GM19025 (cell line): ENCODE data around the gene MAPK10.

Experiments used
- ATAC-seq: cut with Tn5 transposase; IDR thresholded peaks from one replicate; pipeline ENCODE4 v1.9.1; 2021; ENCODE audit warnings: mild to moderate bottlenecking, low read depth, moderate library complexity; ENCODE audit not compliant: unreplicated experiment

The MAPK10 gene

DNA sequence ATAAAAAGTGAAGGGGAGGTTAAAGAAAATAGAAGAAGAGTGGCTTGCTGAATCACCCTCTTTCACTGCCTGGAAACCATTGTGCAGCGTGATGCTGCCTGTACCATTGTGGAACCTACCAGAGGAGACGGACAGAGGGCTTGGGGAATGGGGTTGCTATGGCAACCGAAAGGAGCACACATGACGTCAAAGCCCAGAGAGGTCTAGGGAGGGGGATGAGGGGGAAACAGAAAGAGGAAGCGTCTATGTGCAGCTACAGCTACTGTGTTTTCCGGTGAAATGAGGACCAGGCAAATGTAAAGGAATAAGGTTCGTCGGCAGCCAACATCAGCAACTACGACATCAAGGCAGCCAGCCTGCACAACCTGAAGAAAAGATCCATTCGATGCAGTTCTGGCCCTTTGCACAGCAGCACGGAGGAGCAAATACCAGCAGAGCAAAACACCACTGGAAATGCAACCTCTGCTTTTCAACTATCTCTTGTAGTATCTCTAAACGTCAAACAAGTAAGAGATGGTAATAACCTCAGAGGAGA, at the start of gene MAPK10:
Gene MAPK10, minus strand, starts transcription at position 110 of the 535 bp plus-strand sequence.
- ATAC-seq, result peak; percentile 99

DNA sequence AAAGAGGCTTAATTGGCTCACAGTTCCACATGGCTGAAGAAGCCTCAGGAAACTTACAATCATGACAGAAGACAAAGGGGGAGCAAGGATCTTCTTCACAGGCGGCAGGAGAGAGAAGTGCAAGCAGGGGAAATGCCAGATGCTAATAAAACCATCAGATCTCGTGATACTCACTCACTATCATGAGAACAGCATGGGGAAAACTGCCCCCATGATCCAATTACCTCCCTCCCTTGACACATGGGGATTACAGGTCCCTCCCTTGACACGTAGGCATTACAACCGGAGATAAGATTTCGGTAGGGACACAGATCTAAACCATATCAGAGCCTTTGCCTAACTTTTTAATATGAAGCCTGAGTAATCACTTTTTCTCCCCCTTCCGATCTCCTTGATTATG, 43.7 kb upstream of the MAPK10 start:
- no peak for ATAC-seq

DNA sequence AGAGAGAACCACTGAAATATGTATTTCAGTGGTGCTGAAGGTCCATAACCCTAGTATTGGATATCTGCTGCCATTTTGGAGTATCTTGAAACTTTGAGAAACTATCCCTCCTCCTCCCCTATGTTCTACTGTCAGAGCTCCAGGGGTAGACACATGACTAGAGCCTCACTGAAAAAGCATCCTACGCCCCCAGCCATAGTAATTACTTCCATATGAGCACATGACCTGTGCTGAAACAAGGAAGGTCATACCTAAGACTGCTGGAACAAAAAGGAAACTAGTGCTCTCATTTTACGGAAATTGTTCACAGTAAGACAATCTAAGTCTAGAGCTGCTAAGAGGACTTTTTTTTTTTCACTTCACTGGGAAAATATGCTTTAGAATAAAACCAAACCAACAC, 42.0 kb upstream of the MAPK10 start:
- no peak for ATAC-seq

DNA sequence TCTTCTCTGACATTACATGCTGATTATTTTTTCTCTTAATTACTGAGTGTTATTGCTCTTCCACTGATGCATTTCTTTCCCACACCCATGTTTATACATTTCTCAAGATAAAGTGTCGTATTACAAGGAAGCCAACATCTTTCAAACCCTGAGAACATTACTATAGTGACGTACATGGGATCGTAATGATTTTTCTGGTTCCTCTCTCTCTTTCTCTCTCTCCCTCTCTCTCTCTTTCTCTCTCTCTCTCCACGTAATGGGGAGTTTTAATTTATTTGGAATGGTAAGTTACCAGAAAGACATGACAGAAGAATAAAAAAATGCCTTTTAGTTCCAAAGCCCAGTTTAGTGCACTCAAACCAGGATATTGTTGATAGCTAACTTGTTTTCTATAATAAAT, 40.4 kb upstream of the MAPK10 start:
- ATAC-seq, result no peak

DNA sequence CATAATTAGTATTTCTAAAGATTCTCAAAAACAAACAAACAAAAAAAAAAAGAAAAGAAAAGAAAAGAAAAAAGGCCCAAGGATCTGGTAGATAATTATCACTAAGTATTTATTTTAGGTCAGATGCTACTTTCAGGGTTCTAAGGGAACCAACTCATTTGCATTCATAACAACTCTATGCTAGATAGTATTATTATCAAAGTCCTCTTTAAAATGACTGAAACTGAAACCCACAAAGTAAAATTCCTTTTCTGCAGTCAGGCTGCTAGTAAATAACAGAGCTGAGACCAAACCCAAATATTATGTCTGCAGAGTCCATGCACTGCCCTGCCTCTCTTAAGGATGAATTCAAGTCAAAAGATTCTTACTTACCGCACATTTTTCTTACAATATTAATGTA, 38.3 kb upstream of the MAPK10 start:
- no peak for ATAC-seq

DNA sequence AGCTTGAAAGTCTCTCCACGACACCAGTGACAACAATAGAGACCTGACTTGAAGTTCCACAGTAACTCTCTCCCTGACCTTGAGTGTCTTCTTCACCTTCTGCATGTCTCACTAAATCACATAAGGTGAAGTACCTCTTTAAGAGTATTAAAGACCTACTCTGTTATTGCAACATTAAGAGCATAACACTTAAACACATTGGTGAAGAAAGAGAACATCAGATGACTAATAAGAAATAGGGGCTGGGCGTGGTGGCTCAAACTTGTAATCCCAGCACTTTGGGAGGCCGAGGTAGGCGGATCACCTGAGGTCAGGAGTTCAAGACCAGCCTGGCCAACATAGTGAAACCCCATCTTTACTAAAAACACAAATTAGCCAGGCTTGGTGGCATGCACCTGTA, 33.9 kb upstream of the MAPK10 start:
- no peak for ATAC-seq

DNA sequence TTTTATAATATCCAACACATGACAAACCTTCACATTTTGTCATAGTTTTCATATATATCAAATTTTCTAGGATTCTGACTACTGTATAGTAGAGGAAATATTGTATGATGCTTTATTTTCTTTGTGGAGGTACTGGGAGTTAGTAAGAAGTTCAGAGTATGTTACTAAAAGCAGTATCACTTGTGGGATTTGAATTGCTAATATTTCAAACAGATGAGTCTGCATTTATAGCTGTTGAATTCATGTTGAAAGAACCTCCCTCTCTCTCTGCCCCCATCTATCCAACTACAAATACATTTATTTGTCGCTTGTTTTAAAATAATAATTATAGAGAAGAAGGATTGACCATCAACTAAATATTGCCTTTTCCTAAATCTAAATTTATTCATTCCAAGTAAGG, 29.8 kb upstream of the MAPK10 start:
- no peak for ATAC-seq

DNA sequence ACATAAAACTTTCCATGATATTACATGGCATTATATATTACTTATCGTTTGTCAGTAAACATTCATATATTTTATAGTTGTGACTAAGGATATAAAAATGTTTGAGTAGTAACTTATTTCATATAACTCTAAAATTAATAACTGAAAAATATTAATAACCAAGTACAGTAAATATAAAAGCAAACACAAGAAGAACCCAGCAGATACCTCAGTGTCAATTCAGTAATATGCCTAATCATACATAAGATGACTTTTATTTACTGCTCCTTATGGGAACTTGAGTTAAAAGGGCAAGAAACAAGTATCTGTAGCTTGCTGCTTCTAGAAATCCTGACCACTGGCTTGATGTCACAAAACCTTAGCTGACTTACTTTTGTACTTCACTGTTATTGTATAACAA, 28.4 kb upstream of the MAPK10 start:
- no peak for ATAC-seq

DNA sequence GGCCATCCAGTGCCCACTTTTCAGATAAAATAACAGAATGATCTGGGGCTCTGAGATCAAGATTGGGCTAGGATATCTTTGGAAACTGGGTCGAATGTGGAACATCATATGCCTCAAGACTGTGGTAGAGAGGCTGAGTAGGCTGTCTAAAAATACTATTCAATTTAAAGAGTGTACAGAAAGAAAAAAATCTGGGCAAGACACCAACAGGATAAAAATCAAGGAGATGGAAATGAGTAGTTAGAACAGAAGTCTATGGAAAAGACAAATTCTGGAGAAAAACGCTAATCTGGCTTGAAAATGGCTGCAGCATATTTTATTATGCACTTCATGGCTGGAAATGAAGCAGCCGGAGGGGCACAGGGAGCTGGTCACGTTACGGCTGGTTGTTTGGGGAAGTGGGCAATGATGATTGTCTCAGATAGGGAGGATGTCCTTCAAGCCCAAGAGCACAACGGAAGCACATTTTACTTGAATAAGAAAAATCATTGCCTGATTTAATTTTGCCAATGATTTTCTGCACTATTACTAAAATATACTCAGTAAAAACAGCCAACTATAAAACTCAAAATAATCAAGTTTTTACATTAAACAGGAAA, 27.1 kb upstream of the MAPK10 start:
- ATAC-seq, result no peak

DNA sequence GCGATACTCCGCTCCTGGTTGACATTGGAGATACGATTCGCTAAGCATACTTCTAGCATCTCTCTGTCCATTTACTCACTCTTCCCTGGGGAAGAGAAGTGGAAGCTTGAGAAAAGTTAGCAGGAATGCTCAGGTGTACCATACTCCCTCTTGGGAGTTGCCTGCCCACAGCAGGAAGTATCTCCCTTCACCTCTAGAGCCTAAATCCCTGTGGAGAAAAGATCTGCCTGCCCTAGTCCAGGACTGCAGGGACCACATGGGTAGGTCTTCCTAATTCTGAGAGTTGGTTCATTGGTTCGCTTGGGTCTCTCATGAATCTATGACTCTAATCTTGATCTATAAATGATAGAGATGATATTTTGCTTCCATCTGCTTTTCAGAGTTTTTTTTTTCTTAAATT, 26.3 kb upstream of the MAPK10 start:
- no peak for ATAC-seq

DNA sequence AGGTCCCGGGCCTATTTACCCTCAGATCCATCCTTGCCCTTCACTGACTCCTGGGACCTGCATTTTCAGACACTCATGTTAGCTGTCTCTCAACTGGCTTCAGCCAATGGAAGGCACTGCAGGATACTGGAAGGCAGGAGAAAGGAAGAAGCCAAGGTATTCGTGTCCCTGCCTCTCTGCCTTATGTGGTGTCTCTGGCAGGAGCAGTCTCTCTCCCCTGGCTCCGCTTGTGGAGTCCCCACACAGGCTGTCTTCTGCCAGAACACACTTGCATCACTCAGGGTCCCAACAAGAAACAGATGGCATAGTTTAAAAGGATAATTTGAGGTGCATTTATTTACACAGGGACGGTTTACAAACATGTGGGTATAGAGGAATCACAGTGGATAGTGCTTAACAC, 21.6 kb upstream of the MAPK10 start:
- no peak for ATAC-seq

DNA sequence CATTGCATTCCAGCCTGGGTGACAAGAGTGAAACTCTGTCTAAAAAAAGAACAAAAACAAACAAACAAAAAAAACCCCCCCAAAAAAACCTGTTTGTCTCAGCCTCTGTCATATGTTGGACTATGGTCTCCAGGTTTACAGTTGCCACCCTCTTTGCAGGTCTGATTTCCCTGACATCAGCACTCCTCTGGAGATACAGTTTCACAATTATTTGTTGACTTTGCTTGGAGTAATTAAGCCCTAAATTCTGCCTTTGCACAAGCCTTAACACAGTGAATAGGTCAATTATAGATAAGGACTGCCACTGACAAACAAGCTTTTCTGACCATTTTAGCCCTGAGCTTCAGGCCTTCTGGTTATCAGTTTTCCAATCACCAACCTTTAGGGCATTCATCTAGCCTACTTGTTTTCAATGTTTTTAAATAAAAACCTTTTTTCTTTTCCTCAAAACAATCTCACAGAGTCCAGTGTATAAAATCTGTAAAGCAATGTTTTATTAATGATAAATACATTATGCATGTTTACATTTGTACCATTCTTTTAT, 20.4 kb upstream of the MAPK10 start:
- ATAC-seq, result no peak

DNA sequence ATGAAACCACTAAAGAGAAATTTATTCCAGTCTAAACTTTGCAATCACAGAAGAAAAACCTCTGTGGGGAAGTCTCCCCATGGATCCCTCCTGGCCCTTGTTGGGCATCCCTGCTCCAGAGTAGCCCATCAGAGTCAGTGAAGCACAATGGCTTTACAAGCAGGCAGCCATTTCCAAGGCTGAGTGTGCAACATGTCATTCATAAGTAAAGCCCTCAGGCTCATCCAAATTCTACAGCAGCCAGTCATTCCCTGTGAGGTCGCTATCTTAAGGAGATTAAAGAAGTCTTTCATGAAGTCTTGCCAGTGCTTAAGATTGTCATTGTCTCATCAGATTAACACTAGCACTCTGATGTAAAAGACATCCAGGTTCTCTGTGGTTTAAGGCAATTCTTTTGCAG, 17.0 kb upstream of the MAPK10 start:
- ATAC-seq, result no peak

DNA sequence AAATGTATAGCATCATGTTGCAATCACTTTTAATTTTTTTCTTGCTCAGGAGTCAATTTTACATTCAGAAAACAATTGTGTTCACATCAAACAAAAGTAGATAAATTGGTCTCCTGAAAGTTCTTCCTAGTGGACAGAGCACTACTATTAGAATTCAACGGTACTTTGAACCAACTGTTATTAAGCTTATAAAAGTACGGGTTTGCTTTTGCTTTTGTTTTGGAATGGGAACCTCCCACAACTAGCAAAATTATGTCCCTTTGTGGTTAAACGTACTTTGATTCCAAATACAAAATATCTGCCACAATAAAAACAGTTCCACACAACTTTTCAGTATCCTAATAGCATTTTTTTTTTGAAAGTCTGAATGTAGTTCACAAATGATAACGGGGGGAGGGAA, 8.6 kb upstream of the MAPK10 start:
- ATAC-seq, result no peak

DNA sequence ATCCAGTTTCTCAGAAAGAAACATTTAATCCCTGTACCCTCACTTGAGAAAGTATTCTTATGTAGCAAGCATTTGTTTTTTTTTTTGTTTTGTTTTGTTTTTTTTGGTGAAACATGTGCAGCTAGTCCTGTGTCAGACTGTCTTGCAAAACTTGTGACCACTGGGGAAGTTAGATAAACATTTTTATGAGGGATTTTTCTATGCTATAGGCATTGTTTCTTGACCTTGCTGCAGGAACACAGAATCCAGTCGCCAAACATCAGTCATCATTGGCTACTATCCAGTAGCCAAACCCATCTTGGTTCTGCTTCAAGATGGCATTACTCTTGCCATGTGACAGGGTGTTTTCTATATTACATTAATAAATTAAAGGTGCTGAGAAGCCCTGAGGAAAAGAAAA, 7.7 kb upstream of the MAPK10 start:
- ATAC-seq, result no peak

DNA sequence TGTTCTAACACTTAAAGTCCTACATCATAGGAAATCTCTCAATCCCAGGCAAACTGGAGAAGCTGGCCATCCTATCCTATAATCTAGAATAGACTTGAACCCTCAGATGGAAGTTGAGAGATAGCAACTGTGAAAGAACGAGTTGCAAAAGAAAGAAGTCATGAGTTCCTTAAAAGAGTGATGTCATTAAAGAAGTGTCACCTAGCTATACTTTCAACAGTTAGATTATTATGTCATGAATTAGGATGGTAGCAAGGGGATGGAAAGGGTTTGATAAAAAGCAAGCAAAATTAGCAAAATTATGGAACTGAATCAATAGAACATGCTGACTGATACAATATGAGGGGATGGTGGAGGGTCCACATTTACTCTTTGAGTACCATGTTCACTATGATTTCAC, 7.1 kb upstream of the MAPK10 start:
- ATAC-seq, result no peak

DNA sequence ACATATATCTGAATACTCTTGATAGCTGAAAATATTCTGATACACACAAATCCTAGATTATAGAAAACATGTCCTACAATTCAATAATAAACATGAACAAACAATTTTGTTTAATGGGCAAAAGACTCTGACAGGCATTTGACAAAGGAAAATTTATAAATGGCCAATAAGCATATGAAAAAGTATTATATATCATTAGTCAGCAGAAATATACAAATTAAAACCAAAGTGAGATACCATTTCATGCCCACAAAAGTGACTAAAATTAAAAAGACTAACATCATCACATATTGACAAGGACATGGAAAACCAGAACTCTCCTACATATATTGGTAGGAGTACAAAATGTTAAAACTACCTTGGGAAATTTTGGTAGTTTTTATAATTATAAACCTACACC, 2.7 kb upstream of the MAPK10 start:
- ATAC-seq, result no peak

DNA sequence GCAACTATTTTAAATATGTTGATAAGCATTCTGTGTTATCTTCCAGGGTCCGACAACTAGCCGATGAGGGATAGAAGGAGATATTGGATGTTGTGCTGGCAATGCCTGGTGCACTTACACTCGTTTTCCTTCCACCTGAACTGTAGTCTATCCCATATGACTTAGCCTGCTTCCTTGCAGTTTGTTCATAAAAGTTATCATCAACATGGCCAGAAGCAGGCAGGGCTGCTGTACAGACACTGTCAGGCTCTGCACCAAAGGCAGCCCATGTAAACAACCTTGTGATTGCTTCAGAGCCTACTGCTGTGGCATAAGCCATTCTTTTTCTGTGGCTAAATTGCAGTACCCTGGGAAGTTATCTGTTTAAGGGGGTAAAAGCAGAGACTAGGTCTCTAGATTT, 1.6 kb downstream of the MAPK10 start:
- no peak for ATAC-seq

DNA sequence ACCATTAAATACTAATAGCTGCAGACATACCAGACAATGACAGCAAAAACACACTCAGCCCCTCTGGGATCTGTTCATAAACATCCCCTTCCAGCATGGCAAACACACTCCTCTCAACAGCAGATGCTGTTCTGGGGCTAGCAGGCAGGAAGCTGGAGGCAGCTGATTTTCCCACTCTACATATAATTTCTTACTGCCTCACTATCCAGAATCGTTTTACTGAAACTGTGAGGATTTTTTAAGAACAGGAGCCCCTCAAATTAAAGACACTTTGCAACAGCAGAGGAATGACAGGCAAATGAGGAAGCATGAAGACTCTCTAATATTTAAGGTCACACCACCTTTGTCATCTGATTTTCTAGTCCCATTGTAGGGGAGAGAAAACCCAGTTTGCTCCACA, 2.2 kb downstream of the MAPK10 start:
- no peak for ATAC-seq

DNA sequence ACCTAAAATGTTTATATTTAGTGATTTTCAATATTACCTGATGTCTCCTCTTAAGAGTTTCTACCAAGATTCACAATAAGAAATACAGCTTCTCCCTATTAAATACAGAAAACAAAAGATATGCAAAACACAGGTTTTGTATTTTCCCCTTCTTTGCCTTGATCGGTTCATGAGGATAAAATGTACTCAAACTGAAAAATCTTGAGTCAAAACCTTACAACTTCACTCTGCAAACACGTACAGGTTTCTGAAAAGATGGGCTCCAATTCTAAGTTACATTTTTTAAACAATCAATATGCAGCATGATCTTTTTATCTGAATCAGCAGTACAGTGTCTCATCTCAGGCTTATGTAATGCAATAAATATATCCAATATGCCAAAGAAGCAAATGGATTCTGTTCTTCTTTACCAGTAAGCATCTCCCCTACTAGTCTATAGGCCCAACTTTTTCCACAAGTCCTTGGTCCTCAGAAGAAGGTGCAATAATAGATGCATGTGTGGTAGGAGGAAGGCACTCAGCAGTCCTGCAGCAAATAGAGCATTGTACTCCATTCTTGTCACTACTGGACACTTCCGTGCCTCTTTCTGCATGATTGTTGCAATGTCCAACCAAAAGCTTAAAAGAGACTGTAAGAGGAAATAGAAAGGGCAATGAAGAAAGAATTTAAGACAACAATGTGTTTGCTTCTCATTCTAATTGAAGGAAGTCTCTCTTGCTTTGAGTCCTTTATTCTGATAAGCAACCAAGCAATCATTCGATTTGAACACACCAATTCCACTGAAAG, 3.2 kb downstream of the MAPK10 start:
- no peak for ATAC-seq

DNA sequence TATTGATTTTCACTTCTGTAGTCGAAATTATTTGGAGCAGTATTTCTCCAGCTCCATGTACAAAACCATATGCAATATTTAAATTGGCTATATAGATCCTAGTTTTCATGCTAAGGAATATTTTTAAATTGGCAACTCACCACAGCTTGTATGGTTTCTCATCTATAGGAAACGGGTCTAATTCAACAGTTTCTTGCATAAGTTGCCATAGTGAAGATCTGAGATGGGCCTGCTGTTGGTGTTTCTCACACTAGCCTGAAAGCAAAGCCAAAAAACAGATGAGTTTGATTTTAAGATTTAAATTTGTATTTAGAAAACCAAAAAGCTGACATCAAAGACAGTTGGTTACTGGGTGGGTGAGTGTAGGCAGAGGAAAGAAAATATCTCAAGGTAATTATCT, 5.5 kb downstream of the MAPK10 start:
- no peak for ATAC-seq

DNA sequence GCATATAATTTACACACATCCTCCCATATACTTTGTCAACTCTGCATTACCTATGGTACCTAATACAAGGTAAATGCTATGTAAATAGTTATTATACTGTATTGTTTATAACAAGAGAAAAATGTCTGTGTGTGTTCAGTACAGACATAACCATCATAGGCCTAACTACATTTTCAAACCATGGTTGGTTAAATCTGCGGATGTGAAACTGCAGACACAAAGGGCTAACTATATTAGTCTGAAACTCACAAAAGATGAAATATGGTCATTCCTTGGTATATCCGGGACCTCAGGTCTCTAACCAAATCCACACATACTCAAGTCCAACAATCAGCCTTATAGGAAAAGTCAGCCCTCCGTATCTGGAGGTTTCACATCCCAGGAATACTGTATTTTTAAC, 13.5 kb downstream of the MAPK10 start:
- ATAC-seq, result no peak
